Stimulated activated CD4-positive, alpha-beta T cell treated with anti-CD3 and anti-CD28 coated beads, TNF-alpha, amount 100 ng/mL, for 24 hours (primary cell): ENCODE data around the gene MTHFD2L.
"Not testable (repeated sequence)": the region's sequence is repeated elsewhere in the genome, so short reads cannot be mapped to it uniquely, and the experiment has no call there.

Experiments
- DNase-seq, 3 experiments: peaks; one replicate each; pipeline ENCODE4 v3.0.0-alpha.2; 2020; ENCODE audit warnings: low read depth in 3 of 3

The MTHFD2L gene

GRCh38 chr4:74189331-74190043, 31.6 kb downstream of the MTHFD2L start:
- DNase-seq, result no peak

- no peak for DNase-seq
Measured at GRCh38 chr4:74190332-74190731, 32.4 kb downstream of the MTHFD2L start.

- no peak for DNase-seq
Measured at GRCh38 chr4:74190919-74191397, 33.0 kb downstream of the MTHFD2L start.

GRCh38 chr4:74197080-74197479, 39.2 kb downstream of the MTHFD2L start:
- no peak for DNase-seq

GRCh38 chr4:74202062-74202586, 44.2 kb downstream of the MTHFD2L start:
- DNase-seq, result no peak

GRCh38 chr4:74203467-74203866, 45.5 kb downstream of the MTHFD2L start:
- no peak for DNase-seq

- DNase-seq, result no peak
Measured at GRCh38 chr4:74205046-74205445, 47.1 kb downstream of the MTHFD2L start.

GRCh38 chr4:74205559-74205958, 47.6 kb downstream of the MTHFD2L start:
- DNase-seq, result no peak

- DNase-seq, result no peak
Measured at GRCh38 chr4:74206088-74206825, 48.3 kb downstream of the MTHFD2L start.

GRCh38 chr4:74214457-74215159, 56.7 kb downstream of the MTHFD2L start:
- not testable (repeated sequence) for DNase-seq

GRCh38 chr4:74215236-74215635, 57.3 kb downstream of the MTHFD2L start:
- not testable (repeated sequence) for DNase-seq

- DNase-seq, result no peak
Measured at GRCh38 chr4:74217365-74217764, 59.4 kb downstream of the MTHFD2L start.

GRCh38 chr4:74218201-74218600, 60.3 kb downstream of the MTHFD2L start:
- no peak for DNase-seq

GRCh38 chr4:74219240-74219639, 61.3 kb downstream of the MTHFD2L start:
- no peak for DNase-seq

- no peak for DNase-seq
Measured at GRCh38 chr4:74223098-74223497, 65.2 kb downstream of the MTHFD2L start.

GRCh38 chr4:74223801-74224200, 65.9 kb downstream of the MTHFD2L start:
- no peak for DNase-seq

- peak; percentile 52 to 70 (median 70) for DNase-seq
Measured at GRCh38 chr4:74228691-74229640, 71.0 kb downstream of the MTHFD2L start.

- no peak for DNase-seq
Measured at GRCh38 chr4:74230902-74231499, 73.1 kb downstream of the MTHFD2L start.

- DNase-seq, result no peak
Measured at GRCh38 chr4:74235135-74235534, 77.2 kb downstream of the MTHFD2L start.

GRCh38 chr4:74237425-74237966, 79.6 kb downstream of the MTHFD2L start:
- no peak for DNase-seq
